T-cell (primary cell): Measurements from ENCODE around the gene RPS27L. TPM values are rescaled to one million over a fixed set of nuclear protein-coding genes. Genes with fewer than 3 reads are reported as not detected.

Source experiments
- ATAC-seq, 4 experiments: fragments of 200-7000 bp in 3 of 4; fragments of 150-1000 bp in 1 of 4; cut with Tn5 transposase; replicated peaks in 1 of 4; 1 replicate in 3 of 4; 2 replicates in 1 of 4; pipeline ENCODE4 v1.10.0; 2021; ENCODE audit warnings: moderate library complexity in 3 of 4, mild to moderate bottlenecking in 2 of 4, moderate number of reproducible peaks in 1 of 4
- CTCF ChIA-PET, 2 donors: fragments of 300-600 bp; sonication (Branson Sonifier 250); formaldehyde crosslinking; loops; one replicate each; lab custom pipeline; 2022; ENCODE audit warnings: antibody characterized with exemption in 2 of 2; lab: Charles Lee
- POLR2A ChIA-PET, 2 donors: fragments of 300-600 bp; sonication (Branson Sonifier 250); formaldehyde crosslinking; loops; one replicate each; lab custom pipeline; 2022; ENCODE audit warnings: antibody characterized with exemption in 2 of 2; lab: Charles Lee
- DNase-seq, 35 experiments: peaks; one replicate each; pipeline versions ENCODE4 v3.0.0 to v3.0.0-alpha.2; 2013 to 2023
- H3K27ac ChIP-seq: one replicate; pipeline ENCODE4 v1.5.1; 2013; ENCODE audit warnings: low read length
- H3K27me3 ChIP-seq, 2 experiments: replicated peaks in 1 of 2; 1 replicate in 1 of 2; 2 replicates in 1 of 2; pipeline versions ENCODE4 v1.6.1 to v1.7.0; 2013; ENCODE audit warnings: low read length in 1 of 2, mixed read lengths in 1 of 2; ENCODE audit not compliant: control insufficient read depth in 2 of 2, insufficient read depth in 2 of 2; ENCODE audit errors: extremely low read depth in 1 of 2
- H3K36me3 ChIP-seq, 2 donors: 1 replicate in 1 of 2; 2 replicates in 1 of 2; pipeline versions ENCODE4 v1.6.1 to v1.7.0; 2013; ENCODE audit warnings: low read length in 1 of 2; ENCODE audit not compliant: control insufficient read depth in 2 of 2, insufficient read depth in 1 of 2; ENCODE audit errors: extremely low read depth in 1 of 2
- H3K4me1 ChIP-seq, 2 experiments: 1 replicate in 1 of 2; 2 replicates in 1 of 2; pipeline versions ENCODE4 v1.6.1 to v1.7.0; 2013; ENCODE audit warnings: low read length in 2 of 2, mixed read lengths in 1 of 2; ENCODE audit not compliant: insufficient read depth in 2 of 2, control insufficient read depth in 1 of 2; ENCODE audit errors: extremely low read depth in 1 of 2
- H3K4me3 ChIP-seq, 2 donors: 1 replicate in 1 of 2; 2 replicates in 1 of 2; pipeline versions ENCODE4 v1.5.1 to v1.7.0; 2013; ENCODE audit warnings: mild to moderate bottlenecking in 2 of 2, low read length in 1 of 2, moderate library complexity in 1 of 2; ENCODE audit not compliant: control insufficient read depth in 1 of 2; ENCODE audit errors: extremely low read depth in 1 of 2
- H3K9me3 ChIP-seq: 2 replicates; pipeline ENCODE4 v1.7.0; 2013
- H3K27ac Mint-ChIP-seq, 2 donors: one replicate each; pipeline ENCODE4 v1.8.0; 2020 to 2021; ENCODE audit warnings: mild to moderate bottlenecking in 2 of 2, mixed read lengths in 2 of 2
- H3K27me3 Mint-ChIP-seq, 2 donors: one replicate each; pipeline ENCODE4 v1.8.0; 2021 to 2022; ENCODE audit warnings: mixed read lengths in 2 of 2
- H3K36me3 Mint-ChIP-seq: one replicate; pipeline ENCODE4 v1.8.0; 2021; ENCODE audit warnings: mixed read lengths
- H3K4me1 Mint-ChIP-seq, 3 donors: one replicate each; pipeline ENCODE4 v1.8.0; 2020 to 2022; ENCODE audit warnings: mixed read lengths in 3 of 3, mild to moderate bottlenecking in 1 of 3
- H3K4me3 Mint-ChIP-seq, 3 donors: one replicate each; pipeline ENCODE4 v1.8.0; 2020 to 2022; ENCODE audit warnings: mild to moderate bottlenecking in 3 of 3, mixed read lengths in 3 of 3, moderate library complexity in 3 of 3
- H3K9me3 Mint-ChIP-seq, 3 donors: one replicate each; pipeline ENCODE4 v1.8.0; 2020 to 2022; ENCODE audit warnings: mixed read lengths in 3 of 3
- WGBS: methylation state at CpG from one replicate; pipeline ENCODE4 v1.1.5; 2013; ENCODE audit warnings: missing lambda C conversion rate; ENCODE audit not compliant: insufficient coverage; 5-methylcytosine and 5-hydroxymethylcytosine counted together
- total RNA-seq, 35 experiments: library from RNA in 6 of 35; stranded (reverse) in 6 of 35; fragments of 120-200 nt in 1 of 35; gene quantifications; one replicate each; pipeline versions ENCODE4 v1.2.1 to v1.2.4 and lab custom pipeline; 2013 to 2026

RPS27L gene
- total RNA-seq, 5 donors from 2014 or later (not counting 1 experiment from before 2014, with no cell fraction given): 48.3 to 123 (median 106) TPM

DNA sequence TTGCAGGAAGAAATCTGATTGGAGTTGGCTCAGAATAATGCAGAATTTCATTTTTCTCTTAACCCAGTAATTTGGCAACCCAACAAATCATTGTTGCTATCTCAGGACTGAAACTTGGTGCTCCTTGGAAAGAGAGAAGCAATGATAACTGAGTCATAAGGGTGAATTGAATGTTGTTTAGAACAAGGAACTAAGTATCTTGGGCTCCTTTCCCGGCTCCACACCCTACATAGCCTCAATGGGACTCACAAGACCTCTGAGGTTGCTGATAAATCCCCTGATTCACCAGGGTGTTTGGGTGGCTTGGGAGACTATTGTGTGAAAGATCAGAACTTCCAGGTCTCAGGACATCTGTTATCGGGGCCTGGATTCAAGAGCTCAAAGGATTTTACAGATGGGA, 24.4 kb upstream of the RPS27L start:
- no peaks in the 10 kb centered on the region for H3K36me3 ChIP-seq
- no peak for DNase-seq
- H3K27ac ChIP-seq: no peak overlapping the region
- Mint-ChIP-seq H3K27me3 (no peaks in the 10 kb centered on the region), H3K27ac (no peak overlapping the region), H3K4me3 (no peak overlapping the region), H3K4me1 (no peaks in the 10 kb centered on the region), H3K36me3 (no peaks in the 10 kb centered on the region), H3K9me3 (no peaks in the 10 kb centered on the region)
- ATAC-seq: no peak
- CTCF ChIA-PET: interaction anchor here in 1 of 2 donors (1.5 kb wide), 1 partner anchor 63 kb away, joined by 3 read pairs; no protein-coding TSS in a partner anchor
- no peaks in the 10 kb centered on the region for H3K9me3 ChIP-seq
- POLR2A ChIA-PET: no interaction called here
- peaks cover 0 to 2% of the 10 kb centered on the region in 2 experiments for H3K4me1 ChIP-seq
- H3K4me3 ChIP-seq: no peak overlapping the region
- H3K27me3 ChIP-seq: no peaks in the 10 kb centered on the region
- no CpG with 5 or more reads among the region's 2 CpGs for WGBS

DNA sequence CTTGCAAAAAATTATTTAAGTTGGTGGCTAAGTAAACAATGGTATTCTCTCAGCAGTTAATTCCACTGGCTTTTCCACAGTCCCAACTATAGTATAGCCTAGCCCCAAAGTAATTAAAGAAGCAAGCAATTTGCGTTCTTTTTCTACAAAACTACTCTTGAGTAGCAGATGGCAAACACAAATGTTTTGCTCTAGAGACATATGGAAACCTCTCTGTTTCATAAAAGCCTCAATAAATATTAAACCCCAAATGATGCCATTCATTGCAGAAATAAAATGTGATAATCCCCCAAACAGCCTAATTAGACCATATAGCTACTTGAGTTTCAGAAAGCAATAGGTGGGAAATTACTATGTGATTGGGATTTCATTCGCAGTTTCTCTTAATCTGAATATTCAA, 23.5 kb upstream of the RPS27L start:
- DNase-seq (no peak), ATAC-seq (no peak)
- Mint-ChIP-seq H3K27ac (no peak overlapping the region), H3K36me3 (no peaks in the 10 kb centered on the region), H3K4me1 (no peaks in the 10 kb centered on the region), H3K9me3 (no peaks in the 10 kb centered on the region), H3K4me3 (no peak overlapping the region), H3K27me3 (no peaks in the 10 kb centered on the region)
- ChIA-PET CTCF (interaction anchor here in 1 of 2 donors (1.5 kb wide), 1 partner anchor 64 kb away, joined by 3 read pairs; no protein-coding TSS in a partner anchor), POLR2A (no interaction called here)
- H3K36me3 ChIP-seq: no peaks in the 10 kb centered on the region
- peaks cover 0 to 2% of the 10 kb centered on the region in 2 experiments for H3K4me1 ChIP-seq
- H3K4me3 ChIP-seq: no peak overlapping the region
- H3K27me3 ChIP-seq: no peaks in the 10 kb centered on the region
- no CpG with 5 or more reads among the region's 2 CpGs for WGBS
- H3K9me3 ChIP-seq: no peaks in the 10 kb centered on the region
- no peak overlapping the region for H3K27ac ChIP-seq

DNA sequence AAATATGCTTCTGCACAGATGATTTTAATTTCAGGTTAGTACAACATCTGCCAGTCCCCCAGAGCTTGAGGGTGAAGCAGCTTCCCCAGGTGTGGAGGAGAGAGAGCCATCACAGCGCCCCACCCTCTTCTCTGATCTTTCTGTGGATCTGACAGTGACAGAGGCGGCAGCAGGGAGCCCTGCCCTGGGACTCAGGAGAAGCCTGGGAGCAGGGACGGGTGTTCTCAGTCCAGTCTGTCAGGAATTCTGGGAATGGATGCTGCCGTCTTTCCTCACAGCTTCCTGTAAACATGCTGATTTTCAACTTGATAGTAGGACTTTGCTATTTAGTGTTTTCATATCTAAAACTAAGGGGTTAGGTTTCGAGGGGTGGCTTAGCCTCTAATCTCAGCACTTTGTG, 20.8 kb upstream of the RPS27L start:
- H3K36me3 Mint-ChIP-seq: no peaks in the 10 kb centered on the region
- Histone ChIP-seq H3K36me3 (no peaks in the 10 kb centered on the region), H3K4me3 (no peak overlapping the region), H3K4me1 (peaks cover 0 to 2% of the 10 kb centered on the region in 2 experiments), H3K27me3 (no peaks in the 10 kb centered on the region), H3K27ac (no peak overlapping the region), H3K9me3 (no peaks in the 10 kb centered on the region)
- no peaks in the 10 kb centered on the region for H3K4me1 Mint-ChIP-seq
- ATAC-seq (no peak), DNase-seq (no peak)
- ChIA-PET CTCF (no interaction called here), POLR2A (no interaction called here)
- no peaks in the 10 kb centered on the region for H3K27me3 Mint-ChIP-seq
- H3K9me3 Mint-ChIP-seq: no peaks in the 10 kb centered on the region
- H3K27ac Mint-ChIP-seq: no peak overlapping the region
- 81% methylated on average over 4 of the region's 5 CpGs for WGBS
- H3K4me3 Mint-ChIP-seq: no peak overlapping the region

DNA sequence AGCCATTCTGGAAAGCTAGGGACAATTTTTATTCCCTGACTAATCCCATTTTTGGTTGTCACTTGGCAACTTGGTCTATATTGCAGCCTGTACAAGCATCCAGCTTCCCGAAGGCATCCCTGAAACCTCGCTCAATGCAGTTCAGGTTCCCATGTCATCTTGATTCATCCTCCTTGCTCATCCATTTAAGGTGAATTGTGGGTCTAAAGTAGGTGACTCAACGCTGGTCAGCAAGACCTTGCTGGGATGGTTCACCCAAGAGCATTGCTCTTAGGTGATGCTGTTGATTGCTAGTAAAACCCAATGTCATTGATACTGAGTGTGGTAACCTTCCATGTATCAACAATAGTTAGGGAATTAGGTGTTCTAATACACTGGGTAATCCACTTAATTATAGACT, 19.0 kb upstream of the RPS27L start:
- H3K4me1 Mint-ChIP-seq: no peaks in the 10 kb centered on the region
- ChIA-PET POLR2A (no interaction called here), CTCF (no interaction called here)
- no peak overlapping the region for H3K4me3 Mint-ChIP-seq
- H3K27me3 ChIP-seq: no peaks in the 10 kb centered on the region
- H3K36me3 Mint-ChIP-seq: no peaks in the 10 kb centered on the region
- peaks cover 0 to 2% of the 10 kb centered on the region in 2 experiments for H3K4me1 ChIP-seq
- no peaks in the 10 kb centered on the region for H3K9me3 ChIP-seq
- no peak for ATAC-seq
- no peaks in the 10 kb centered on the region for H3K27me3 Mint-ChIP-seq
- H3K4me3 ChIP-seq: no peak overlapping the region
- H3K36me3 ChIP-seq: no peaks in the 10 kb centered on the region
- no peak overlapping the region for H3K27ac ChIP-seq
- no CpG with 5 or more reads among the region's 3 CpGs for WGBS
- DNase-seq: no peak
- no peaks in the 10 kb centered on the region for H3K9me3 Mint-ChIP-seq
- no peak overlapping the region for H3K27ac Mint-ChIP-seq

DNA sequence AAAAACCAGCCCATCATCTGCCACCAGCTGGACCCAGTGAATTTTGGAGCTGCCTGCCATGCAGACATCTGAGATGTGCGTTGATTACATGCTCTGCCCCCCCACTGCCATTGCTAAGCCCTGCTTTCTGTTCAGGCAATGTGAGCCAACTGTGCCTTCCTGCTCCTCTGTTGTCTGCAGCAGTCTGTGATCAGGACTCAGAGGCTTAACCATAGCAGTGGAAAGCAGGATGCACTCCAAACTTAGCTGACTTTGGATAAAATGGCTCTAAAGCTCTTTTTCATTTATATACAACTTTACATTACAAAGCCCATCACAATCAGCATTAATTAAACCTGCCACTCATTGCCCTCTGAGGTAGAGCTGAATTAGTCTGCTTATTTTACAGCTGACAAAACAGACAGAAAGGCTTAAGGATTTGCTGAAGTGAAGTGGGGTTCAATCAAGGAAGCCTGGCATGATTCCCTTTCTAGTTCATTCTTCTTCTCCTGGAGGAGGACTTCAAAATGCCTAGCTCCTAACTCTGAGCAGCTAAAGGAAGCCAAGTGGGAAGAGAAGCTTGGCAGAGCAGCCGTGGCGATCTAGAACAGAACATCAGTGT, 15.7 kb upstream of the RPS27L start:
- Mint-ChIP-seq H3K4me1 (no peaks in the 10 kb centered on the region), H3K4me3 (no peak overlapping the region), H3K27ac (no peak overlapping the region), H3K27me3 (no peaks in the 10 kb centered on the region), H3K9me3 (no peaks in the 10 kb centered on the region), H3K36me3 (no peaks in the 10 kb centered on the region)
- no peak for ATAC-seq
- H3K4me1 ChIP-seq: peaks cover 0 to under 1% of the 10 kb centered on the region in 2 experiments
- no peak for DNase-seq
- H3K27ac ChIP-seq: no peak overlapping the region
- no peak overlapping the region for H3K4me3 ChIP-seq
- H3K36me3 ChIP-seq: no peaks in the 10 kb centered on the region
- H3K9me3 ChIP-seq: no peaks in the 10 kb centered on the region
- 82% methylated on average over 1 of the region's 3 CpGs for WGBS
- POLR2A ChIA-PET: interaction anchor here in 1 of 2 donors (0.6 kb wide), 1 partner anchor 84 kb away, joined by 4 read pairs; no protein-coding TSS in a partner anchor
- CTCF ChIA-PET: no interaction called here
- no peaks in the 10 kb centered on the region for H3K27me3 ChIP-seq

DNA sequence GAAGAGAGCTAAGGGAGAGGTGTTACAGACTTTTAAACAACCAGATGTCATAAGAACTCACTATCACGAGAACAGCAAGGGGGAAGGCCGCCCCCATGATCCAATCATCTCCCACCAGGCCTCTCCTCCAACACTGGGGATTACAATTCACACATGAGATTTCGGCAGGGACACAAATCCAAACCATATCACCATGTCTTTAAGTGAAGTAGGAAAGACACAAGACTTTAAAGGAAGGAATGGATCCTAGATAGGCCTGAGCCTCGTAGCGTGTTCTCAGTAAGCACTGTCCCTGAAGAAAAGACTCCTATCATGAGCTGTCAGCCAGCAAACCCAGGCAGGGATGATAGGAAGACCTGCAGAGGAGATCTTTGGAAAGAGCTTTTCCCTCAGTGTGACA, 15.1 kb upstream of the RPS27L start:
- no peaks in the 10 kb centered on the region for H3K27me3 ChIP-seq
- WGBS: 100% methylated on average over 2 of the region's 5 CpGs
- Mint-ChIP-seq H3K27me3 (no peaks in the 10 kb centered on the region), H3K4me1 (no peaks in the 10 kb centered on the region), H3K27ac (no peak overlapping the region), H3K4me3 (no peak overlapping the region), H3K9me3 (no peaks in the 10 kb centered on the region), H3K36me3 (no peaks in the 10 kb centered on the region)
- ChIA-PET CTCF (interaction anchor here in 1 of 2 donors (0.5 kb wide), 1 partner anchor 30 kb away, joined by 3 read pairs; no protein-coding TSS in a partner anchor), POLR2A (no interaction called here)
- H3K4me3 ChIP-seq: no peak overlapping the region
- no peak overlapping the region for H3K27ac ChIP-seq
- H3K9me3 ChIP-seq: no peaks in the 10 kb centered on the region
- ATAC-seq (no peak), DNase-seq (no peak)
- H3K4me1 ChIP-seq: no peaks in the 10 kb centered on the region
- no peaks in the 10 kb centered on the region for H3K36me3 ChIP-seq
